HEK293T (cell line): ENCODE measurements around the gene LAMB2.

Experiments
- CTCF ChIA-PET: fragments of 350-600 bp; formaldehyde crosslinking; extraction: SDS; loops from one replicate; lab custom pipeline; 2021; ENCODE audit warnings: antibody characterized with exemption, inconsistent platforms; lab: Yijun Ruan, JAX
- POLR2A ChIA-PET: fragments of 350-600 bp; formaldehyde crosslinking; extraction: SDS; loops from one replicate; lab custom pipeline; 2020; ENCODE audit warnings: antibody characterized with exemption, inconsistent platforms; lab: Yijun Ruan, JAX
- DNase-seq: peaks from one replicate; pipeline ENCODE4 v3.0.0; 2012; ENCODE audit warnings: mixed read lengths; ENCODE audit errors: extremely low spot score
- ARNT ChIP-seq: fragments of 450-650 bp; IDR thresholded peaks from 2 replicates; pipeline ENCODE4 v1.6.1; 2017; ENCODE audit warnings: mild to moderate bottlenecking
- BHLHE40 ChIP-seq: fragments of 450-650 bp; IDR thresholded peaks from 2 replicates; pipeline ENCODE4 v1.6.1; 2016; ENCODE audit warnings: mild to moderate bottlenecking, moderate library complexity, borderline replicate concordance
- CTBP1 ChIP-seq: fragments of 450-650 bp; IDR thresholded peaks from 2 replicates; pipeline ENCODE4 v1.6.1; 2016; ENCODE audit warnings: borderline replicate concordance
- ELF4 ChIP-seq: fragments of 450-650 bp; IDR thresholded peaks from 2 replicates; pipeline ENCODE4 v1.6.1; 2017; ENCODE audit warnings: antibody characterized with exemption
- FOXA1 ChIP-seq: fragments of 450-650 bp; IDR thresholded peaks from 2 replicates; pipeline ENCODE4 v1.6.1; 2016; ENCODE audit warnings: mild to moderate bottlenecking
- FOXK2 ChIP-seq: fragments of 450-650 bp; IDR thresholded peaks from 2 replicates; pipeline ENCODE4 v1.6.1; 2016; ENCODE audit warnings: mild to moderate bottlenecking
- FOXM1 ChIP-seq: fragments of 450-650 bp; IDR thresholded peaks from 2 replicates; pipeline ENCODE4 v1.6.1; 2017; ENCODE audit warnings: mild to moderate bottlenecking, borderline replicate concordance
- HDGF ChIP-seq: fragments of 450-650 bp; IDR thresholded peaks from 2 replicates; pipeline ENCODE4 v1.6.1; 2017; ENCODE audit warnings: antibody characterized with exemption, borderline replicate concordance
- L3MBTL2 ChIP-seq: fragments of 450-650 bp; conservative IDR thresholded peaks from 2 replicates; pipeline ENCODE4 v1.6.1; 2016; ENCODE audit warnings: mild to moderate bottlenecking
- LEF1 ChIP-seq: fragments of 450-650 bp; IDR thresholded peaks from 2 replicates; pipeline ENCODE4 v1.6.1; 2017; ENCODE audit warnings: mild to moderate bottlenecking, borderline replicate concordance
- NFRKB ChIP-seq: fragments of 450-650 bp; IDR thresholded peaks from 2 replicates; pipeline ENCODE4 v1.6.1; 2016; ENCODE audit warnings: mild to moderate bottlenecking, moderate library complexity
- SP1 ChIP-seq: fragments of 450-650 bp; IDR thresholded peaks from 2 replicates; pipeline ENCODE4 v1.6.1; 2017
- SUZ12 ChIP-seq: fragments of 450-650 bp; IDR thresholded peaks from 2 replicates; pipeline ENCODE4 v1.6.1; 2016; ENCODE audit warnings: mild to moderate bottlenecking
- TARDBP ChIP-seq: fragments of 450-650 bp; IDR thresholded peaks from 2 replicates; pipeline ENCODE4 v1.6.1; 2016
- ZNF384 ChIP-seq: fragments of 450-650 bp; IDR thresholded peaks from 2 replicates; pipeline ENCODE4 v1.6.1; 2016
- TF ChIP-seq, protein P1 (sequence below): fragments of 450-650 bp; IDR thresholded peaks from 2 replicates; pipeline ENCODE4 v1.6.1; 2016

LAMB2 gene

DNA sequence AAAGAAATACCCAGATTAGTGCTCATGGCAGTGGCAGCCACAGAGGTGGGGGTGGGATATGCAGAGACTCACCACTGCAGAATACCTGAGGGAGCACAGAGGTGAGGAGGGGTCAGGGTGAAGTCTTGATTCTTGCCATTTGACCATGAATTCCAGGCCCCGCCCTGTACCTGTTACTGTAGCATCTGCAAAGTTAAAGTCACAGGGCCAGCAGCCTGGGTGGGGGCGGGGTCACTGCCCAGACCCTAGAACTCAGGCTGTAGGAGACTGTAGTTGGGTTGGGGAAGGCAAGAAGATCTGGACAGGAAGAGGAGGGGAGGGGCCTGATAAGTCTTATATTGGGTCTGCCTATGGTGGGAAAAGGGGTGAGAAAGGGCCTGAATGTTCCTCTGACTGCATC, 18.8 kb upstream of the LAMB2 start:
- POLR2A ChIA-PET, result no interaction called here
- DNase-seq, result no peak
- no peak for TF ChIP-seq CTBP1
- no peak for TF ChIP-seq SP1
- TF ChIP-seq, protein P1, sequence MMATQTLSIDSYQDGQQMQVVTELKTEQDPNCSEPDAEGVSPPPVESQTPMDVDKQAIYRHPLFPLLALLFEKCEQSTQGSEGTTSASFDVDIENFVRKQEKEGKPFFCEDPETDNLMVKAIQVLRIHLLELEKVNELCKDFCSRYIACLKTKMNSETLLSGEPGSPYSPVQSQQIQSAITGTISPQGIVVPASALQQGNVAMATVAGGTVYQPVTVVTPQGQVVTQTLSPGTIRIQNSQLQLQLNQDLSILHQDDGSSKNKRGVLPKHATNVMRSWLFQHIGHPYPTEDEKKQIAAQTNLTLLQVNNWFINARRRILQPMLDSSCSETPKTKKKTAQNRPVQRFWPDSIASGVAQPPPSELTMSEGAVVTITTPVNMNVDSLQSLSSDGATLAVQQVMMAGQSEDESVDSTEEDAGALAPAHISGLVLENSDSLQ, result no peak
- no peak for TF ChIP-seq ZNF384
- no peak for TF ChIP-seq SUZ12
- no peak for TF ChIP-seq BHLHE40
- TF ChIP-seq TARDBP, result no peak
- TF ChIP-seq FOXK2, result no peak
- no peak for TF ChIP-seq LEF1
- no peak for TF ChIP-seq FOXA1
- CTCF ChIA-PET, result no interaction called here

DNA sequence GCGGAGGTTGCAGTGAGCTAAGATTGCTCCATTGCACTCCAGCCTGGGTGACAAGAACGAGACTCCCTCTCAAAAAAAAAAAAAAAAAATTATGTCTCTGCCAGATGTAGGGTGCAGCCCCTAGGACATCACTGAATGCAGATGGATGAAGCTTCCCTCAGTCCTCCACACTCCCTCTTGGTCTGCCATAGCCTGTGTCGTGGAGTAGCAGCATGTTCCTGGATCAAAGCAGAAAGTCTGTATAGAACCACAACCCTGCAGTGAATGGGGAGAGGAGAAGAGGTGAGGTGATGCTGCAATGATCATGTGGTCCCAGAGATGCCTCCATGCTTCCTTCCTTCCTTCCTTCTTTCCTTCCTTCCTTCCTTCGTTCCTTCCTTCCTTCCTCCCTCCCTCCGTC, 15.3 kb upstream of the LAMB2 start:
- ChIA-PET CTCF (interaction anchor here (0.6 kb wide), 1 partner anchor 56 kb away, joined by 5 read pairs; no protein-coding TSS in a partner anchor), POLR2A (interaction anchor here (1.0 kb wide), 1 partner anchor 14 kb away, joined by 3 read pairs; no protein-coding TSS in a partner anchor)
- no peak for DNase-seq
- TF ChIP-seq HDGF, result no peak
- no peak for TF ChIP-seq ARNT
- no peak for TF ChIP-seq LEF1
- no peak for TF ChIP-seq L3MBTL2
- no peak for TF ChIP-seq NFRKB
- no peak for TF ChIP-seq SP1
- TF ChIP-seq FOXK2, result no peak
- TF ChIP-seq TARDBP, result no peak
- TF ChIP-seq ZNF384, result no peak
- no peak for TF ChIP-seq BHLHE40
- TF ChIP-seq, protein P1, result no peak
- no peak for TF ChIP-seq CTBP1
- no peak for TF ChIP-seq FOXA1

DNA sequence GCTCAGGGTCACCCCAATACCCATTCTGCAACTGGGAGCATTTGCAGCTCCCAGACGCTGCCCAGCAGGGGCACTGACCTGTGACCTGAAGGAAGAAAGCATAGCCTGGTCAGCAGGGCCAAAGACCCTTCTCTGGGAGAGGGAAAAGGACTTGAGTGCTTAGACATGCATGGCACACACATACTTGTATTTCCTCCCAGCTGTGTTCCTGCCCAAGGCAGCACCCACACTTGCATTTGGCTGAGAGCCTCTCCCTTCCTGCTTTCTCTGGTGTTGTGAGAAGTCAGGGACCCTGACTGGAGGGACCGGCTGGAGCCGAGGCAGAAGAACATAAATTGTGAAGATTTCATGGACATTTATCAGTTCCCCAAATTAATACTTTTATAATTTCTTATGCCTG, 7.2 kb upstream of the LAMB2 start:
- POLR2A ChIA-PET, result no interaction called here
- TF ChIP-seq BHLHE40, result no peak
- TF ChIP-seq HDGF, result no peak
- no peak for TF ChIP-seq TARDBP
- TF ChIP-seq, protein P1, result no peak
- TF ChIP-seq ELF4, result no peak
- TF ChIP-seq LEF1, result no peak
- no peak for TF ChIP-seq FOXM1
- no peak for TF ChIP-seq FOXA1
- no peak for TF ChIP-seq L3MBTL2
- TF ChIP-seq SP1, result no peak
- TF ChIP-seq NFRKB, result no peak
- TF ChIP-seq ZNF384, result no peak
- no peak for TF ChIP-seq CTBP1
- DNase-seq, result no peak
- CTCF ChIA-PET, result no interaction called here

DNA sequence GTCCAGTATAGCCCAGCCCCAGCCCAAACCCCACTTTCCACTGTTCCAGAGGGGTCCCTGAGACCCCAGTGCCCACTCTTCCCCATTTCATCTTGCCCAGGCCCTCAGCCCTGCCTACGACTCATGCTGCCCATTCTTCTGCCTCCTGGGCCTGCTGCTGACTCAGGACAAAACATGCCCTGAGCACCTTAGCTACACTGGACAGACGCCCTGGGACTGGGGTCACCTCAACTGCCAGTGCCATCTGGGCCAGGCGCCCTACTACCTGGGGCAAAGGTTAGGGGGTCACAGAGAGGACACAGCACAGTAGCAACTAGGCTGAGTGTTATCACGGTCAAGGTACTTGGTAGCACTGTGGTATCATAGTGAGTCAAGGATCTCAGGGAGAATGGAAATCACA, 2.6 kb upstream of the LAMB2 start:
- no peak for DNase-seq
- TF ChIP-seq BHLHE40 (no peak), NFRKB (no peak), SP1 (no peak), LEF1 (no peak), ELF4 (no peak), FOXK2 (no peak), ZNF384 (no peak), L3MBTL2 (no peak), HDGF (no peak), FOXM1 (no peak), SUZ12 (no peak)
- CTCF ChIA-PET, result no interaction called here
- POLR2A ChIA-PET, result interaction anchor here (0.6 to 1.0 kb wide), 2 partner anchors 15 to 128 kb away, joined by 3 to 4 read pairs; partner anchors contain the start of genes USP19 and WDR6

DNA sequence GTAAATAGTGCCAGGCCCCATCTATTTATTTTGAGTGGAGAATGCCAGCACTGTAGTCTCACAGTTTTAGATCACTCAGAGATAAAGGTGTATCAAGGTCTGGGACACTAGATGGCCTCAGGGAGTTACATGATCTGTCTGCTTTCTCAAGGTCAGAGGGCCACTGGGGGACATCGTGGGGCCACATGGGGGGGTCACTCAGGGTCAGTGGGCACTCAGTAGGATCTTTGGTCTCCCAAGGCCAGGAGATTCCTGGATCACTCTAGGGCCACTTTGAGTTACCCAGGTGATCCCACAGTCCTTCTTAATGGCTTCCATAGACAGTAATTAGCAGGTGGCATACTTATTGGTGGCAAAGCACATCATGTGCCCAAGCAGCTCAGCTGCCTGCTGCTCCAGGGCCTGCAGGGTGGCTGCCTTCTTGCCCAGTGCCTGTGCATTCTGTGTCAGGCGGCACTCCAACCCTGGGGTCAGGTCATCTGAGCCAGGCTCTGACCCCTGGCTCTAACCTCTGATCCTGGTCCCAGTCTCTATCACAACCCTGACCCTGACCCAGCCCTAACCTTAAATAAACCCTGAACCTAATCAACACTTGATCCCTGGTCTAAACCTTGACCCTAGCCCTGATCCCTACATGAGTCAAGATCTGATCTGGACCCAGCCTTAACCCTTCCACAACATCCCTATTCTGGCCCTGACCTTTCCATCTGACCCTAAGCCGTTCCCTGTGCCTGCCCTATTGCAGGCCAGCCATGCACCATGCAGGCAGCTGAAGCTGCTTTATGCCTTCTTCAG, 1.8 kb upstream of the LAMB2 start:
- ChIA-PET CTCF (no interaction called here), POLR2A (interaction anchor here (1.6 to 5.2 kb wide), 2 partner anchors 14 to 113 kb away, joined by 4 to 66 read pairs; partner anchors contain the start of genes NDUFAF3 and USP19)
- no peak for DNase-seq
- TF ChIP-seq ELF4, result no peak
- no peak for TF ChIP-seq CTBP1
- TF ChIP-seq FOXK2, result no peak
- TF ChIP-seq L3MBTL2, result no peak
- TF ChIP-seq ARNT, result no peak
- no peak for TF ChIP-seq NFRKB
- TF ChIP-seq SP1, result no peak
- TF ChIP-seq BHLHE40, result no peak
- no peak for TF ChIP-seq FOXM1
- TF ChIP-seq HDGF, result no peak
- no peak for TF ChIP-seq TARDBP
- no peak for TF ChIP-seq FOXA1
- TF ChIP-seq ZNF384, result no peak
- no peak for TF ChIP-seq LEF1
